ENCODE data around the gene EPB41L3.

DNA sequence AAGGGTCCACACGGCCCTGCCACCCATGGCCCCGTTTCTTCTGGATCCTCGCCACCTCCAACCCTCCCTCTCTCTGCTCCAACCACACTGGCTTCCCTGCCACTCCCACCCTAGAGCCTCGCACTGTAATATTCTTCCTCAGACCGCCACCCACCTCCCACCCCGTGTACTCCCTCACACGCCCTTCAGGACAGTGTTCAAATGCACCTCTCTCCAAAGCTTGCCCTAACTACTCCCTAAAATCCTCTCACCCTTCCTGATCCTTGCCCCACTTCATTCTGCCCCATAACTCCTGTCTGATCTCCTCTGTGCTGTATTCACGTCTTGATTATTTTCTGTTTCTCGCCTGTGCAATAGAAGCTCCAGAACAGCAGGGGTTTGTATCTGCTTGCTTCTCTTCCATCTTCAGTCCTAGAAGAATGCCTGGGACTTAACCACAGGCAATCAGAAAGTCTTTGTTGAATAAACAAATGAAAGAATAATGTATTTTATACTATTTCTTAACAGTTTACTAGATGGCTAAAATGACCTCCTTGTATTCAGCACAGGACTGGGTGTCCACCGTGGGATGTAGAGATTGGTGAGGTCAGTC, 25.5 kb downstream of the EPB41L3 start:
- TF ChIP-seq CTCF (IDR thresholded peaks at IDR 0.05; ENCODE audit: poor library complexity) (no peak), EZH2phosphoT487 (IDR thresholded peaks at IDR 0.05; ENCODE audit: low read depth, severe bottlenecking, unreplicated experiment) (no peak), EZH2 (IDR thresholded peaks at IDR 0.05; ENCODE audit: borderline replicate concordance) (no peak)
